Stimulated activated effector memory CD8-positive, alpha-beta T cell treated with anti-CD3 and anti-CD28 coated beads, Interleukin-12 subunit alpha, Interleukin-12 subunit beta, amount 100 ng/mL, for 72 hours (primary cell): ENCODE results near the gene ADAMTS15.

Source experiments
- ATAC-seq: fragments of 150-1000 bp; cut with Tn5 transposase; 2 replicates; pipeline ENCODE4 v1.10.0; 2021
- DNase-seq, 2 donors: peaks; one replicate each; pipeline ENCODE4 v3.0.0; 2021 to 2022; ENCODE audit warnings: low spot score in 2 of 2
- H3K27ac Mint-ChIP-seq: one replicate; pipeline ENCODE4 v1.8.0; 2022; ENCODE audit warnings: mild to moderate bottlenecking, mixed read lengths
- H3K36me3 Mint-ChIP-seq: one replicate; pipeline ENCODE4 v1.8.0; 2022; ENCODE audit warnings: mild to moderate bottlenecking, mixed read lengths
- H3K4me1 Mint-ChIP-seq: one replicate; pipeline ENCODE4 v1.8.0; 2022; ENCODE audit warnings: mixed read lengths
- H3K4me3 Mint-ChIP-seq: one replicate; pipeline ENCODE4 v1.8.0; 2022; ENCODE audit warnings: mild to moderate bottlenecking, mixed read lengths
- H3K9me3 Mint-ChIP-seq: one replicate; pipeline ENCODE4 v1.8.0; 2022; ENCODE audit warnings: mixed read lengths

Gene ADAMTS15

GRCh38 chr11:130414107-130415080, 34.1 kb upstream of the ADAMTS15 start:
- Mint-ChIP-seq H3K9me3 (no peaks in the 10 kb centered on the region), H3K4me3 (no peak overlapping the region), H3K4me1 (peaks cover 5% of the 10 kb centered on the region), H3K27ac (no peak overlapping the region), H3K36me3 (no peaks in the 10 kb centered on the region)
- ATAC-seq (no peak), DNase-seq (no peak)

- DNase-seq (no peak), ATAC-seq (no peak)
- H3K36me3 Mint-ChIP-seq, result no peaks in the 10 kb centered on the region
Observed at GRCh38 chr11:130415731-130416529, 32.5 kb upstream of the ADAMTS15 start.

GRCh38 chr11:130416530-130416882, 31.9 kb upstream of the ADAMTS15 start:
- ATAC-seq (no peak), DNase-seq (no peak)
- Mint-ChIP-seq H3K9me3 (no peaks in the 10 kb centered on the region), H3K36me3 (no peaks in the 10 kb centered on the region), H3K27ac (no peak overlapping the region), H3K4me3 (no peak overlapping the region), H3K4me1 (peaks cover 5% of the 10 kb centered on the region)

More at GRCh38 chr11:130415731-130416529, 32.5 kb upstream of the ADAMTS15 start:
- Mint-ChIP-seq H3K4me1 (peaks cover 5% of the 10 kb centered on the region), H3K4me3 (no peak overlapping the region), H3K27ac (no peak overlapping the region), H3K9me3 (no peaks in the 10 kb centered on the region)

GRCh38 chr11:130416906-130417305, 31.5 kb upstream of the ADAMTS15 start:
- no peak overlapping the region for H3K27ac Mint-ChIP-seq
- ATAC-seq, result no peak
- no peak for DNase-seq
- no peak overlapping the region for H3K4me3 Mint-ChIP-seq
- H3K4me1 Mint-ChIP-seq, result peaks cover 5% of the 10 kb centered on the region
- H3K36me3 Mint-ChIP-seq, result no peaks in the 10 kb centered on the region
- H3K9me3 Mint-ChIP-seq, result no peaks in the 10 kb centered on the region

GRCh38 chr11:130418210-130418609, 30.2 kb upstream of the ADAMTS15 start:
- Mint-ChIP-seq H3K27ac (no peak overlapping the region), H3K36me3 (no peaks in the 10 kb centered on the region), H3K9me3 (no peaks in the 10 kb centered on the region), H3K4me1 (peaks cover 5% of the 10 kb centered on the region), H3K4me3 (no peak overlapping the region)
- DNase-seq, result no peak
- ATAC-seq, result no peak

- Mint-ChIP-seq H3K9me3 (no peaks in the 10 kb centered on the region), H3K27ac (no peak overlapping the region), H3K4me3 (no peak overlapping the region), H3K4me1 (peaks cover 5% of the 10 kb centered on the region), H3K36me3 (no peaks in the 10 kb centered on the region)
- ATAC-seq, result no peak
- no peak for DNase-seq
Observed at GRCh38 chr11:130418756-130419155, 29.7 kb upstream of the ADAMTS15 start.

GRCh38 chr11:130420478-130421198, 27.8 kb upstream of the ADAMTS15 start:
- no peaks in the 10 kb centered on the region for H3K9me3 Mint-ChIP-seq
- H3K4me3 Mint-ChIP-seq, result no peak overlapping the region
- ATAC-seq (no peak), DNase-seq (no peak)
- H3K4me1 Mint-ChIP-seq, result no peaks in the 10 kb centered on the region
- H3K27ac Mint-ChIP-seq, result no peak overlapping the region
- no peaks in the 10 kb centered on the region for H3K36me3 Mint-ChIP-seq

- Mint-ChIP-seq H3K4me3 (no peak overlapping the region), H3K9me3 (no peaks in the 10 kb centered on the region)
- no peak for ATAC-seq
Observed at GRCh38 chr11:130421199-130421585, 27.3 kb upstream of the ADAMTS15 start.

GRCh38 chr11:130421697-130422096, 26.7 kb upstream of the ADAMTS15 start:
- Mint-ChIP-seq H3K36me3 (no peaks in the 10 kb centered on the region), H3K9me3 (no peaks in the 10 kb centered on the region), H3K27ac (no peak overlapping the region), H3K4me1 (no peaks in the 10 kb centered on the region), H3K4me3 (no peak overlapping the region)
- DNase-seq (no peak), ATAC-seq (no peak)

More at GRCh38 chr11:130421199-130421585, 27.3 kb upstream of the ADAMTS15 start:
- no peaks in the 10 kb centered on the region for H3K36me3 Mint-ChIP-seq
- H3K4me1 Mint-ChIP-seq, result no peaks in the 10 kb centered on the region
- no peak overlapping the region for H3K27ac Mint-ChIP-seq
- no peak for DNase-seq

- no peak overlapping the region for H3K4me3 Mint-ChIP-seq
- no peaks in the 10 kb centered on the region for H3K36me3 Mint-ChIP-seq
- no peak overlapping the region for H3K27ac Mint-ChIP-seq
- H3K4me1 Mint-ChIP-seq, result peaks cover 6% of the 10 kb centered on the region
- no peaks in the 10 kb centered on the region for H3K9me3 Mint-ChIP-seq
- no peak for ATAC-seq
- DNase-seq, result no peak
Observed at GRCh38 chr11:130422251-130422995, 26.0 kb upstream of the ADAMTS15 start.

- Mint-ChIP-seq H3K27ac (no peak overlapping the region), H3K4me1 (peaks cover 9% of the 10 kb centered on the region), H3K9me3 (no peaks in the 10 kb centered on the region), H3K36me3 (no peaks in the 10 kb centered on the region), H3K4me3 (no peak overlapping the region)
- no peak for ATAC-seq
- DNase-seq, result no peak
Observed at GRCh38 chr11:130423541-130424142, 24.8 kb upstream of the ADAMTS15 start.

GRCh38 chr11:130424613-130425140, 23.8 kb upstream of the ADAMTS15 start:
- no peak overlapping the region for H3K27ac Mint-ChIP-seq
- H3K9me3 Mint-ChIP-seq, result no peaks in the 10 kb centered on the region
- H3K4me3 Mint-ChIP-seq, result no peak overlapping the region
- no peaks in the 10 kb centered on the region for H3K36me3 Mint-ChIP-seq
- DNase-seq (no peak), ATAC-seq (no peak)
- peaks cover 14% of the 10 kb centered on the region for H3K4me1 Mint-ChIP-seq

- Mint-ChIP-seq H3K9me3 (no peaks in the 10 kb centered on the region), H3K27ac (no peak overlapping the region), H3K4me3 (no peak overlapping the region), H3K4me1 (peaks cover 14% of the 10 kb centered on the region), H3K36me3 (no peaks in the 10 kb centered on the region)
- no peak for ATAC-seq
- no peak for DNase-seq
Observed at GRCh38 chr11:130425156-130425555, 23.3 kb upstream of the ADAMTS15 start.

- Mint-ChIP-seq H3K9me3 (no peaks in the 10 kb centered on the region), H3K4me3 (peak overlapping the region; percentile 65)
Observed at GRCh38 chr11:130426223-130426836, 22.1 kb upstream of the ADAMTS15 start.

More at GRCh38 chr11:130426223-130426836, 22.1 kb upstream of the ADAMTS15 start:
- ATAC-seq (no peak), DNase-seq (no peak)
- no peaks in the 10 kb centered on the region for H3K36me3 Mint-ChIP-seq
- H3K27ac Mint-ChIP-seq, result no peak overlapping the region
- peaks cover 14% of the 10 kb centered on the region for H3K4me1 Mint-ChIP-seq
